Stomach (tissue), 4 donors: ENCODE results near the gene ETFBKMT.

Experiments used
- POLR2A ChIP-seq, 4 donors: fragments of 450-650 bp; IDR thresholded peaks; one replicate each; pipeline ENCODE4 v1.6.1; 2016; ENCODE audit warnings: antibody characterized with exemption in 4 of 4, control low read depth in 2 of 4, mild to moderate bottlenecking in 1 of 4, moderate library complexity in 1 of 4
- POLR2AphosphoS5 ChIP-seq, 3 donors: sonication (generic); formaldehyde crosslinking; IDR thresholded peaks; one replicate each; pipeline ENCODE4 v1.6.1; 2016; ENCODE audit warnings: antibody characterized with exemption in 3 of 3
- TF ChIP-seq, protein P1 (sequence below), 7 experiments: fragments of 450-650 bp in 4 of 7; fragments of 200-600 bp in 3 of 7; sonication (generic) in 3 of 7; IDR thresholded peaks; one replicate each; pipeline ENCODE4 v1.5.1; 2016 to 2019; ENCODE audit warnings: antibody characterized with exemption in 7 of 7, control low read depth in 2 of 7, mild to moderate bottlenecking in 1 of 7

DNA sequence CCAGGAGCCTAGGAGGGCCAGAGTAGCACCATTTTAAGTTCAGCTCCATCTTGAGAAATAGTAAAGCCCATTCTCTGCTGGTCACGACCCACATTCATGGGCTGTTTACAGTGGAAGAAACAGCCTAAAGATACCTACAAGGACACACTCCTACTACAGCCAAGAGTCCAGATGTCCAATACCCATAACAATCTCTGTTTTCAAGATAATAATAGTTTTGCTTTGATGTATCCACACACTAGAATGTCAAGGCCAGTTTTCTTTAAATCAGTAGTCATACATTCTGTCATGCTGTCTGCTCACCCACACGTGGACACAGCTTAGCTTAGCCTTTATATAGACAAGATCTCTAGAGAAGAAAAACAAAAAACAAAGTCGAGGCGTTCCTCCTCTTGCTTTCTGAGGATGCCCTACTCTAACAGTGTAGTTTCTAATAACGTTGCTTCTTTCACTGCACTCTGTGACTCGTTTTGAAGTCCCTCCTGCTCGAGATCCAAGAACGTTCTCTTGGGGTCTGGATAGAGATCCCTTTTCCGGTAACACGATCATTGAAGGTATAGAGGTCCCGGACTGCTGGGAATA, 17.9 kb upstream of the ETFBKMT start:
- TF ChIP-seq, protein P1, sequence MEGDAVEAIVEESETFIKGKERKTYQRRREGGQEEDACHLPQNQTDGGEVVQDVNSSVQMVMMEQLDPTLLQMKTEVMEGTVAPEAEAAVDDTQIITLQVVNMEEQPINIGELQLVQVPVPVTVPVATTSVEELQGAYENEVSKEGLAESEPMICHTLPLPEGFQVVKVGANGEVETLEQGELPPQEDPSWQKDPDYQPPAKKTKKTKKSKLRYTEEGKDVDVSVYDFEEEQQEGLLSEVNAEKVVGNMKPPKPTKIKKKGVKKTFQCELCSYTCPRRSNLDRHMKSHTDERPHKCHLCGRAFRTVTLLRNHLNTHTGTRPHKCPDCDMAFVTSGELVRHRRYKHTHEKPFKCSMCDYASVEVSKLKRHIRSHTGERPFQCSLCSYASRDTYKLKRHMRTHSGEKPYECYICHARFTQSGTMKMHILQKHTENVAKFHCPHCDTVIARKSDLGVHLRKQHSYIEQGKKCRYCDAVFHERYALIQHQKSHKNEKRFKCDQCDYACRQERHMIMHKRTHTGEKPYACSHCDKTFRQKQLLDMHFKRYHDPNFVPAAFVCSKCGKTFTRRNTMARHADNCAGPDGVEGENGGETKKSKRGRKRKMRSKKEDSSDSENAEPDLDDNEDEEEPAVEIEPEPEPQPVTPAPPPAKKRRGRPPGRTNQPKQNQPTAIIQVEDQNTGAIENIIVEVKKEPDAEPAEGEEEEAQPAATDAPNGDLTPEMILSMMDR (IDR thresholded peaks at IDR 0.05) = no peak
- no peak for TF ChIP-seq POLR2A (IDR thresholded peaks at IDR 0.05)
- no peak for TF ChIP-seq POLR2AphosphoS5 (IDR thresholded peaks at IDR 0.05)
